Measurements from ENCODE around the gene TMC1. TPM values are rescaled to one million over a fixed set of nuclear protein-coding genes. Genes with fewer than 3 reads are reported as not detected.
A peak's percentile ranks its signal among the peaks of the same experiment; 100 is the strongest.

Gene TMC1
- total RNA-seq, 1 donor from 2014 or later, result not detected

GRCh38 chr9:72622186-72622585 is 100.8 kb downstream of the TMC1 start:
- Histone ChIP-seq H3K4me2 (no peak overlapping the region), H3K27me3 (no peaks in the 10 kb centered on the region), H3K9ac (no peak overlapping the region), H3K36me3 (no peaks in the 10 kb centered on the region), H3K4me1 (peaks cover 4% of the 10 kb centered on the region), H3K4me3 (no peak overlapping the region), H3K27ac (no peak overlapping the region), H2AFZ (replicated peaks) (no peak overlapping the region), H3K79me2 (ENCODE audit: low read depth) (no peaks in the 10 kb centered on the region), H3K9me3 (ENCODE audit: low read depth) (no peaks in the 10 kb centered on the region), H4K20me1 (ENCODE audit: low read depth) (no peaks in the 10 kb centered on the region), H3F3A (ENCODE audit: low read depth) (peaks cover 3% of the 10 kb centered on the region)
- H3K36me3 Mint-ChIP-seq, result peaks cover 14% of the 10 kb centered on the region
- no peak for TF ChIP-seq CTCF (IDR thresholded peaks at IDR 0.05)
- TF ChIP-seq EZH2phosphoT487 (IDR thresholded peaks at IDR 0.05), result no peak
- no peak for TF ChIP-seq EZH2 (IDR thresholded peaks at IDR 0.05)
- H3K4me1 Mint-ChIP-seq, result peaks cover 28% of the 10 kb centered on the region
- H3K27me3 Mint-ChIP-seq (ENCODE audit: insufficient read depth, low read depth), result peaks cover 3% of the 10 kb centered on the region
- no peak overlapping the region for H3K27ac Mint-ChIP-seq
- no peak overlapping the region for H3K4me3 Mint-ChIP-seq
- peaks cover 36% of the 10 kb centered on the region for H3K9me3 Mint-ChIP-seq
- no peak for DNase-seq (ENCODE audit: low spot score)

- peaks cover 14% of the 10 kb centered on the region for H3K4me1 ChIP-seq
- no peaks in the 10 kb centered on the region for H3K27me3 ChIP-seq
- no peaks in the 10 kb centered on the region for H4K20me1 ChIP-seq (ENCODE audit: low read depth)
- H3K4me1 Mint-ChIP-seq, result peaks cover 34% of the 10 kb centered on the region
- H3K27me3 Mint-ChIP-seq (ENCODE audit: insufficient read depth, low read depth), result peaks cover 3% of the 10 kb centered on the region
- peaks cover 14% of the 10 kb centered on the region for H3K36me3 Mint-ChIP-seq
- no peaks in the 10 kb centered on the region for H3K36me3 ChIP-seq
- H3K9me3 Mint-ChIP-seq, result peaks cover 33% of the 10 kb centered on the region
- no peak overlapping the region for H3K4me2 ChIP-seq
- no peak overlapping the region for H3K27ac Mint-ChIP-seq
- no peak overlapping the region for H3K4me3 ChIP-seq
- no peak overlapping the region for H3K9ac ChIP-seq
- H3K9me3 ChIP-seq (ENCODE audit: low read depth), result no peaks in the 10 kb centered on the region
- no peak overlapping the region for H3K27ac ChIP-seq
- peaks cover 13% of the 10 kb centered on the region for H3F3A ChIP-seq (ENCODE audit: low read depth)
- H2AFZ ChIP-seq (replicated peaks), result no peak overlapping the region
- no peaks in the 10 kb centered on the region for H3K79me2 ChIP-seq (ENCODE audit: low read depth)
- TF ChIP-seq EZH2phosphoT487 (IDR thresholded peaks at IDR 0.05), result no peak
- TF ChIP-seq EZH2 (IDR thresholded peaks at IDR 0.05), result no peak
- TF ChIP-seq CTCF (IDR thresholded peaks at IDR 0.05), result no peak
- no peak overlapping the region for H3K4me3 Mint-ChIP-seq
- no peak for DNase-seq (ENCODE audit: low spot score)
Observed at GRCh38 chr9:72623156-72623555, 101.7 kb downstream of the TMC1 start.

GRCh38 chr9:72627147-72627546 is 105.7 kb downstream of the TMC1 start:
- Histone ChIP-seq H3K27me3 (no peaks in the 10 kb centered on the region), H3K27ac (peak overlapping the region; percentile 40), H3F3A (ENCODE audit: low read depth) (peaks cover 16% of the 10 kb centered on the region), H3K9me3 (ENCODE audit: low read depth) (no peaks in the 10 kb centered on the region), H3K79me2 (ENCODE audit: low read depth) (no peaks in the 10 kb centered on the region), H3K9ac (no peak overlapping the region), H3K4me3 (no peak overlapping the region), H3K36me3 (no peaks in the 10 kb centered on the region), H3K4me2 (peak overlapping the region; percentile 66), H4K20me1 (ENCODE audit: low read depth) (no peaks in the 10 kb centered on the region), H3K4me1 (peaks cover 18% of the 10 kb centered on the region), H2AFZ (replicated peaks) (peak overlapping the region; percentile 9)
- peak; percentile 55 for DNase-seq (ENCODE audit: low spot score)
- TF ChIP-seq CTCF (IDR thresholded peaks at IDR 0.05) (no peak), EZH2phosphoT487 (IDR thresholded peaks at IDR 0.05) (no peak), EZH2 (IDR thresholded peaks at IDR 0.05) (no peak)
- Mint-ChIP-seq H3K27ac (peak overlapping the region; percentile 100), H3K9me3 (peaks cover 30% of the 10 kb centered on the region), H3K4me3 (peak overlapping the region; percentile 62), H3K36me3 (peaks cover 14% of the 10 kb centered on the region), H3K4me1 (peaks cover 38% of the 10 kb centered on the region), H3K27me3 (ENCODE audit: insufficient read depth, low read depth) (peaks cover 3% of the 10 kb centered on the region)

Measured in neural progenitor cell (in vitro differentiated cells).